ENCODE results near the gene PASK.
"Not testable (repeated sequence)": the region's sequence is repeated elsewhere in the genome, so short reads cannot be mapped to it uniquely, and the experiment has no call there.

The PASK gene
- total RNA-seq = 185 reads per million, percentile 91 among the genes with 10 or more reads in this experiment

DNA sequence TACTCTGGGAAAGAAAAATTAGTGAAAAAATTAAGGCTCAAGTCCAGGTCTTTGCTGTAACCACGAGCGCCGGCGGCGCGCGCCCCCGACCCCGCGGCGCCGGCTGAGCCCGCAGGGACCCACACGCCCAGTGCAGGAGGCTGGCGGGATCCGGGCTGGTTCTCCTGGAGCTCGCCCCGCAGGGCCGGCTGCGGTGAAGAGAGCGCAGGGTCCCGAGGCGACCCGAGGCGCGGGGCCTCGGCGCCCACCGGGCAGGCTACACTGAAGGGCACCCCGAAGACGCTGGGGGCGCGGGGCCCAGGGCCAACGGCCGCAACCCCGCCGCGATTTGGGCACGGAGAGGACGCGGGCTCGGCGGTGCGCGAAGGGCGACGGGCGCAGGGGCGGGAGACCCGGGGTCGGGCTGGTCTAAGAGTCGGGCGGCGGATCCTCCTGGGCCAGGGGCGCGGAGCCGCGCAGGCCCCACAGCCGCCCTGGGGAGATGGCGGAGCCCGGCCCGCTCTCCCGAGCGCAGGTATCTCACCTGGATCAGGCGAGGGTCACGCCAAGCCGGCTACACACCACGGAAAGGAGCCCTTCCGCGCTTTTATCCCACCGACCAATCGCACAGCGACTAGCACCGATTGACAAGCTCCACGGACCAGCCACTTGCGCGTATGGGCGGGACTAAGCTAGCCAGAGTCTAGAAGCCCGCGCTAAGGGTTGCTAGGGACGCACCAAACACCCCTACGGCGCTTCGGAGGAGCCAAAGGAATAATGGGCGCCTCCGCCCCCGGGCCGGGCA, at the start of gene PASK:
PASK (minus strand) TSS at position 582 of the 784 bp plus-strand sequence. CDS start 6,440 bp downstream, outside the sequence.
- peak; percentile 94 for DNase-seq

DNA sequence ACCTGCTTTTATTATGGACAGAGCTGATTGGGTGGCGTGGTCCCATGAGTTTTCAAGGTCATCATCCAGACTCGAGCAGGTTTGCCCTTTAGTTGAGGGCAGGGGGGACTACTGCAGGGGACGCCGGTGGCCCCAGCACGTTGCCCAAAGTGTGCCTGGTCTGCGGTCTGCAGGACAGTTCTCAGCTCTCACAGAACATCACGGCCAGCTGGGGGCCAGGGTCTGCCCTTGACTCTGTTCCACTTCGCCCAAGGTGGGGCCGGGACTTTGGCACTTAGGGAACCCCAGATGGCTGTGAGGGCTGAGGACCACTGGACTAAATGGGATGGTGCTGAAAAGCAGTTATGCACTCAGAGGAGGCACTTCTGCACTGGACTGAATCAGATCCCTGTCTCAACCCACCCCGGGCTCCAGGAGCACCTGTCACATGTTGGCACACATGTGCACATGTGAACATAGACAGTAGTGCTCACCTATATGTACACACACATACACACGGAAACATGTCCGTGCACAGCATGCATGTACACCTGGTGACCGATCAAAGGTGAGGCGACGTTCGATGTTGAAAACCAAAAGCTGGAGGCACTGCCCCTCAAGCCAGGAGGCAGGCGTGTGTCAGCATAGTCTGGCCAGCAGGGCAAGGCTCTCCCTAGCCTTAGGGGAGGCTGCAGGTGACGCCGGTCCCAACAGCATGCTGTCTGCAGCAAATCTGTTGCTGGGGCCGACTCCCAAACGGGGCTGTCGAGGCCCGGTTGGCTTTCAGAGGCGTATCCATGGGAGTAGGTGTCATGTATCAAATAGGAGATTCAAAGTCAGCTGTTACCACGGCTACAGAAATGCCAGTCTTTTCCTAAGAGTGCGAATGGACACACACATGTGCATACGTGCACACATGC, 49.4 kb upstream of the PASK start:
- no peak for DNase-seq

DNA sequence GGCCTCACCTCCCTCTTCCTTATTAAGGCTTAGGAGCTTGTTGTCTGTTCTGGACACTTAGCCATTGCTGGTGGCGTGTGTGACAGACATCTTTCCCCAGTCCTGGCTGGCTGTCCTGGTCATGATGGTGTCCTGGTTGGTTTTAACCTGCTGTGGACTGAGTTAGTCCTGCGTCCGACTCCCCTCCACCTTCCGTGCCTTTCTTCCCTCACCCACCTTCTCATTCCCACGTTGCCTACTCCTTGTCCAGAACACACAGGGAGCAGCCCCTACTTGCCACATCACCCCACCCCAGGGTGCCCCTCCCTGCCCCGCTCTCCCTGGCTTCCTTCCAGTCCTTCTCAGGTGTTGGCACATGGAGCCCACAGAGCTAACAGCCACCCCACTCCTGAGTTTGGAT, 48.7 kb upstream of the PASK start:
- no peak for DNase-seq

DNA sequence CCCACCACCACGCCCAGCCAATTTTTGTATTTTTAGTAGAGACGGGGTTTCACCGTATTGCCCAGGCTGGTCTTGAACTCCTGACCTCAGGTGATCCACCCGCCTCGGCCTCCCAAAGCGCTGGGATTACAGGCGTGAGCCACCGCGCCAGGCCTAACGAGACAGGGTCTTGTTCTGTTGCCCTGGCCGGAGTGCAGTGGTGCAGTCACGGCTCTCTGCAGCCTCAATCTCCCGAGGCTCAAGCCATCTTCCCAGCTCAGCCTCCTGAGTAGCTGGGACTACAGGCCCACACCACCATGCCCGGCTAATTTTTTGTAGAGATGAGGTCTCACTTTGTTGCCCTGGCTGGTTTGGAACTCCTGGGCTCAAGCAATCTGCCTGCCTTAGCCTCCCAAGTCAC, 48.0 kb upstream of the PASK start:
- DNase-seq = not testable (repeated sequence)

DNA sequence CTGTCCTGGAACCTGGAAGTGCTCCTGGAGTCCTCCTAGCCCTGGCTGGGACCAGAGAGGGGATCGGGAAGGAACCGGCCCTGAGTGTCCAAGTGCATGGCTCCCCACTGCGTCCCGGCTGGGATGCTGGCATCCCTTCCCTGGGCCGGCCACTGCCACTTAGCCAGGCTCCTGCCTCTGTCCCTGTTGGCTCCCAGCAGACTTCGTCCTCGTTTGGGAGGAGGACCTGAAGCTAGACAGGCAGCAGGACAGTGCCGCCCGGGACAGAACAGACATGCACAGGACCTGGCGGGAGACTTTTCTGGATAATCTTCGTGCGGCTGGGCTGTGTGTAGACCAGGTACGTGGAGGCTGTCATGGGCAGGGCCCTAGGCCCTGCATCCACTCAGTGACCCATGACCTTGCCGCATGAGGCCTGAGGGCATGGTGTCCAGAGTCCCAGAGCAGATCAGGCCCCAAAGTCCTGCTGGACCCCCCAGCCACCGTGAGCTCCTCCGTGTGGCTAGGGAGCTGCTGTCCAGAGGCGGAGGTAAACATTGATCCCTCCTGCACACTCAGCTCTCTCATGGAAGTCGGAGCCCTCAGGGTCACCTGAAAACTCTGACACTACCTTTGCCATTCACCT, 46.3 kb upstream of the PASK start:
- no peak for DNase-seq

DNA sequence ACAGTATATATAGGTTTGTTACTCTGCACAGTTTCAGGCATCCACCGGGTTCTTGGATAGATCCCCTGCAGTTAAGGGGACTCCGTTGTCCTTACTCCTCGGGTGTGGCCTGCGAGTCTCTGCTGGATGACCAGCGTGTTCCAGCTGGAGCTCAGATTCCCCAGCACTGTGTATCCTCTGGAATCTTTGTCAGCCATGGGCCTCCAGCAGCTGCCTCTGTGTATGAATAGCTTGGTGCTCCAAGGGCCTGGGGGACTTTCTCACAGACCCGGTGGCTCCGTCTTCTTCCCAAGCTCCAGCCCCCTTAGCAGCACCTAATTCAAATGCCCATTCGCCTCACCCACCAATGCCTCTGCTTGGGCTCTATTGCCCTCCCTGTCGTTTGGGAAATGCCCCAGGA, 45.5 kb upstream of the PASK start:
- DNase-seq = no peak

DNA sequence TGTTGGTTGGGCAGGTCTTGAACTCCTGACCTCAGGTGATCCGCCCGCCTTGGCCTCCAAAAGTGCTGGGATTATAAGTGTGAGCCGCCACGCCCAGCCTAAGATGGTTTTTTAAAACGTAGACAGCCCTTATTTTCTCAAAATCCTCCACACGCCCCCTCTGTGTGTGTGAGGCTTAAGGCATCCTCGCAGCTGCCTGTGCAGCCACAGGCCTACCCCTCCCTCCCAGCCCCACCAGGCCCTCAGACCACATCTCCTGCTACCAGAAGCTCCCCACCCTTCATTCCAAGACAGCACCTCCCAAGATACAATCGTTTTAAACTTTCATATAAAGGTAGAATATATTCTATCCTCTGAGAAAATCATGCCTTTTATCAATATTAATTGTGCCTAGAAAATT, 44.0 kb upstream of the PASK start:
- no peak for DNase-seq

DNA sequence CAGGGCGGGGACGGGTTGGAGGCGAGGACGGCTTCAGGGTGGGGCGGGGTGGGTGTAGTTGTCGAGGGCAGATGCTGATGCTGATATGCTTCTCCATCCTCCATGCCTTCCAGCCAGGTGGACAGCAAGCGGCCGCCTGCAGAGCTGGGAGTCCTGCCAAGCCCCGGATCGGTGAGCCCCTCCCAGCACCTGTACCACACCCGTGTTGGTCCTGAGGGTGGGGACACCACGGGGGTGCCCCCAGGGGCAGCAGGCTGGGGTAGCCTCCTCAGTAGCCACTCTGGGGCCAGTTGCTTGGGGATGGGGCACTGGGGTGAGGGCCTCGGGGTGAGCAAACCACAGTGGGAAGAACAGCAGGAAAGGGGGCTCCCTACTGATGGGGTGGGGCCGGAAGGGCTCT, 41.8 kb upstream of the PASK start:
- no peak for DNase-seq

DNA sequence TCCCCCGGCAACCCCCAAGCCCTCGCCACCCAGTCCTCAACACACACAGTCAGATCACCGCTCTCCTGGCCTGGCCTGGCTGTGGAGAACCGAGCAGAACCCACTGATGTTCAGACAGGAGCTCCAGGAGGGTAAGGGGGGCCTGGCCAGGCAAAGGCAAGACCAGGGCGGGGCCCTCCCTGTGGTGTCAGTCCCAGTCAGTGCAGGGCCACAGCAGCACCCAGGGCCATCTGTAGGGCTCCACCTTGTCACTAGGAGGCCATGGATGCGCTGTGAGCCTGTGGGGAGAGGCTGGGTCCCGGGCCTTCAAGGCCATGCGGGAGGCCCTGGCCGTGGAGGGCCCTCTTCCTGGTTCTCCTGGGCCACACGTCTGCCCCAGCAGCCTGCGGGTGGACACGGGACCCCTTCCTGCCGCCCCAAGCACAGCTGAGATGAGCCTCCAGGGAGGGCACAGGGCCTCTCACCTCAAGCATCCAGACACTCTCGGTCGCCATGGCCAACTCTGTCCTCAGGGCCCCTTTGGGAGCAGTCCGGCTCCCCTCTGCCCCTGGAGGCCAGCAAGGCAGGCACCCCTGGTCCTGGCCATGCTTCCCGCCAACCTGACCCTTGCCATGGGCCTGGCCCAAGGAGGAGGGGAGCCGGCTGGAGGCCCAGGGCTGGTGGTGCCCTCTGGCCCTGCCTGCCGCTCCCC, 41.2 kb upstream of the PASK start:
- DNase-seq = no peak

DNA sequence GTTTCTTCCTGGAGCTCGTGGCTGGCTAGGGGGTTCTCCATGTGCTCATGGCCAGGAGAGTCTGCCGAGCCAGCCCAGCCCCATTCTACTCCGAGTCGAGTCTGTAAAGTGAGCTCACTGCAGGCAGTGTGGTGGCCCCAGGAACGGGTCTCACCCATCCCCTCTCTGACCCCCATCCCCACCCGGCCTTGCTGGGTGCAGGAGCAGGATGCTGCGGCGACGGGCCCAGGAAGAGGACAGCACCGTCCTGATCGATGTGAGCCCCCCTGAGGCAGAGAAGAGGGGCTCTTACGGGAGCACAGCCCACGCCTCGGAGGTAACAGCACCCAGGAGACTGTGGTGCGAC, 40.6 kb upstream of the PASK start:
- DNase-seq = no peak

DNA sequence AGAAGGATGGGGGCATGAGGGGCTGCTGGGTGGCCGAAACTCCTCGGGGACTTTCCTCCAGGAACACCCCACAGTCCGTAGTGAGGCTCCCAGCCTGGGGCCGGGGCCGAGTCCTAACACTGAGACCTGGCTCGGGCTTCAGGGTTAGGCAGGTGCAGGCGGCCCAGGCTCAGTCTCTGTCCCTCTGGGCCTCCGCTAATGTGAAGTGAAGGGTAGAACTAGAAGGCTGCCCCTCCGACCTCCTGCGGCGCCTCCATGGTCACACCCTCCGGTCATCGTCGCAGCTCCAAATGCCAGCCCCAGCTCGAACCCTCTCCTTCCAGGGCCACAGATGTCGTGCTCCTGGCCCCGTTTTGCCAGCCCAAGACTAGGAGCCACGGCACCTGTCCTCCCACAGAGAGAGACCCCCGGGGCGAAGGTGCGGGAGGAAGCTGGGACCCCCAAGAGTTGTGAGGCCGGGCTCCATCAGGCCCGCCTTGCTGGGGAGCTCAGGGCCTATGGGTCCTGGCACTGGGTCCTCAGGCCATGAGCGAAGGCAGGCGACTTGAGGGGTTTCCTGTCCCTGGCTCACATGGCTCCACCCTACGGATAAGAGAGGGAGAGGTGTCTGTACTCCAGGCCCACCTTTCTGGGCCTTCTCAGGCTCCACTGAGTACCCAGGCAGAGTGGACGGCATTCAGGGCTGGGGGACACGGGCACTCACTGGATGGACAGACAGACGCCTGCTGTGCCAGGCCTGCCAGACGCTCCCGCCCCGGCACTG, 40.0 kb upstream of the PASK start:
- DNase-seq = no peak

DNA sequence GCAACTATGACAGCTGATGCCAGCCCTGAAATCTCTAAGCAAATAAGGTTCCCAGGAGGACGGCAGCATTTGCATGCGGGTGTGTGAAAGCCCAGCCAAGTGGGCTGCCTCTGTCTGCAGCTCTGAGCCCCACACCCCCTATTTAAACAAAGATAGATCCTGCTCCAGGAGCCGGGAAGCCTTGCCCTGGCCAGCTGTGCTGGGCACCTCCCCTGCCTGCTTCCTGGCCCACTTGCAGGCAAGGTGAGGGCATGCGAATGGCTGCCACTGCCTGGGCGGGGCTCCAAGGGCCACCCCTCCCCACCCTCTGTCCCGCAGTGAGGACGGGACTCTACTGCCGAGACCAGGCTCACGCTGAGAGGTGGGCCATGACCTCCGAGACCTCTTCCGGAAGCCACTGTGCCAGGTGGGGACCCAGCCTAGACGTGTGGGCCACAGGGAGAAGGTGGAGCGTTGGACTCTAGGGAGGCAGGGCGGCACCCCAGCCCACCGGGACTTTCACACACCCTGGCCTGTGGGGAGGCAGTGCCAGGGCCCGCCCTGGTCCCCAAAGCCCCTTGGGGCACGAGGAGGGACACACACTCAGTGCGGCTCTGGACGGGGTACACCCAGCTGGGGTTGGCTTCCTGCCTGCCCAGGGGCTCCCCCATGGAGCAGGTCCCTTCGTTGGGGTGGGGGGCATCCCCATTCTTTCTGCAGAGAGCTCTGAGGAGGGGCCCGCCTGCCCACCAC, 39.3 kb upstream of the PASK start, which contains the start of gene ANO7:
ANO7 (plus strand) TSS at position 317 of the 732 bp plus-strand sequence. CDS start 1,387 bp downstream, outside the sequence.
- no peak for DNase-seq

DNA sequence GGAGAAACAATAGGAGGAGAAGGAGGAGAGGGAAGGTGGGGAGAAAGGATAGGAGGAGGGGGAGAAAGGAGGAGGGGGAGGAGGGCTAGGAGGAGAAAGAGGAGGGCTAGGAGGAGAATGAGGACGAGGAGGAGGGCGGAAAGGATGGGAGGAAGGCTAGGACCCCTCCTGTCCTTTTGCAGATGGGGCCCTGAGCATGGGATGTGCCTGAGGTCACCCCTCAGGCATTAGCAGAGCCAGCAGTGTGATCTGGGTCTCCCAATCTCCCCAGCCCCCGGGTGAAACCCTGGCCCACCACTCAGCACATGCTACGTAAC, 38.6 kb upstream of the PASK start:
- no peak for DNase-seq

DNA sequence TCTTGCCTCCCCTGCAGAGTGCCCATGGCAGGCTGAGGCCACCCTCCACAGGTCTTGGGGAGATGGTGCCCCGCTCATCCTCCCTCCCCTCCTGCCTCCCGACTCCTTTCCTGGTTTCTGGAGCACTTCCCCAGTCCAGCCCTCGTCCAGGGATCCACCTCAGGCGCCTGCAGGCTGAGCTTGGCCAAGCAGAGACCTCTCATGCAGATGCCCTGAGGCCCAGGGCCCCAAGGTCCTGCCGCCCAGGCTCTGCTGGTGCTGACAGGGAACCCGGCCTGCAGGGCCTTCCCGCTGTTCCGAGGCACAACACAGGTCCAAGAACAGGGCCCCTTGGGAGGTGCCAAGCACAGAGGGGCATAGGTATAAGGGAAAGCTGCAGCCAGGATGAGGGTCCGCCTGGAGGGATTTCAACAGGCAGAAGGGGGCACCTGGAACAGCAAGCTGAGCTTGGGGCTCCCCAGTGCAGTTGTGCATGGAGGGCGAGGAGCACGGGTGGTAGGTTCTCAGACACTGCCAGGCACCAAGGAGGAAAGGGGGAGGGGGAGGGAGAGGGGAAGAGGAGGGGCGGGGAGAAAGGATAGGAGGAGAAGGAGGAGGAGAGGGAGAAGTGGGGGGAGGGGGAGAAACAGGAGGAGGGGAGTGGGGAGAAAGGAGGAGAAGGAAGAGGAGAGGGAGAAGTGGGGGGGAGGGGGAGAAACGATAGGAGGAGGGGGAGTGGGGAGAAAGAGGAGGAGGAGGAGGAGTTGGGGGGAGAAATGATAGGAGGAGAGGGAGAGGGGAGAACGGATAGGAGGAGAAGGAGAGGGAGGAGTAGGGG, 38.0 kb upstream of the PASK start:
- no peak for DNase-seq

DNA sequence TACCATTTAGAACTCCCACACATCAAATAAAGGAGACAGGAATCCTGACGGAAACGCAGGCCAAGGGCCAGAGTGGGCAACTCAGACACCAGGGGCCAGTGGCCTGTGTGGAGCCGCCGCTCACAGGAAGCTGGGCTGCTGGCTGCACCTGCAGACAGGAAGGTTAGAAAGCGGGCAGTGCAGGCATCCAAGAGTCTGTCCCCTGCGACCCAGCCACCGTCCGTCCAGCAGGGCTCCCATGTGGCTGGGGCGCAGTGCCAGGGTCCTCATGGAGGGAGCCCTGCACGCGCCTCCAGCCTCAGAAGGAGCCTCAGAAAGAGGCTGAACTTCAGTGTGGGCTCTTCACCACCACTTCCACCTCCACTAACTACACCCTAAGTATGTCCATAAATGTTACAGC, 36.7 kb upstream of the PASK start:
- DNase-seq = no peak

DNA sequence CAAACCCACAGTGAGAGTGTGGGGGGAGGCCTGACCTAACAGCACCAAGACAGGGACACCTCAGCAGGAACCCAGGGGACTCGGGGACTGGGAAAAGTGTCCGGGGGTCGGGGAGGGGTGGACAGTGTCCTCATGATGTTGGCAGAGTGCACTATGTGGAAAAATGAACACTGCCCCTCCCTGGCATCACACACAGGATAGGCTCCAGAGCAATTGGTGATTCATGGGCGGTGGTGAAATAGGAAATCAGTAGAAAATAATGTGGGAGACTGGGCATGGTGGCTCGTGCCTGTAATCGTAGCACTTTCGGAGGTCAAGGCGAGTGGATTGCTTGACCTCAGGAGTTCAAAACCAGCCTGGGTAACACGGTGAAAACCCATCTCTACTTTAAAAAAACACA, 35.6 kb upstream of the PASK start:
- DNase-seq = no peak

DNA sequence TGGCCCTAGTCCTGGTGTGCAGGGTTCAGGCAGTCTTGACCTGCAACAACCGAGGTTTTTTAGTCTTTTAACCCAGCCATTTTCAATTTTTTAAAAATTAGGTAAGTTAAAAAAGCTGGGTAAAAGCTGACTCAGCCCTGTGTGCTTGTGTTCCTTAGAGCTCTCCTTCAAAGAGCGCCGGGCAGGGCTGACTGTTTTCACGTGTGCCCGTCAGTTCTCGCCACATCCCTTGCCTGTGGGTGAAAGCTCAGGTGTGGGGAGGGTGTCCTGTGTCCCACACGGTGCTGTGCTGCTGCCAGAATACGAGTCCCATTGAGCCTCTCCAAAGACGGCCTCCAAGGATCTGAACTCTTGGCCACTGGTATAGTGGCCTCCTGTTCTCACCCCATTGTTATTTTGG, 33.9 kb upstream of the PASK start:
- DNase-seq = no peak

DNA sequence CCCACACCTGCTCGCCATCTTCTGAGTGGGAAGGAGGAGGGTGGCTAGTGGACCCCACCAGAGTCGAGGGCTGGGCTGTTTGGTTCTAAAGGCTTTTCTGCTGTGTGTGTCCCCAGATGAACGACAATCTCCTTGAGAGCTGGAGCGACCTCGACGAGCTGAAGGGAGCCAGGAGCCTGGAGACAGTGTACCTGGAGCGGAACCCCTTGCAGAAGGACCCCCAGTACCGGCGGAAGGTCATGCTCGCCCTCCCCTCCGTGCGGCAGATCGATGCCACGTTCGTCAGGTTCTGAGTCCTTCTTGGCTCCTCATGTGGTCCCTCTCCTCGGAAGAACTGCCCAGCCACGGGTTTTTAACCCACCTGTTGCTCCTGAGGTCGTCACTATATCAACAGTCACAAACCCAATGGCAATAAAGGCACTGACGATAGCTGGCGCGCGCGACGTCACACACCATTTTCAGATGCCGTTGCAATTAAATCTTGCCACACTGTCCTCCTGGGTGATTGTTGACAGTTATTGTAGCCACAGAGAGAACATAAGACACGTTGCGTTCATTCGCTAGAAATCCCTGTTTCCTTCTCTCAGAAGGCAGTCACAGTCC, 33.4 kb upstream of the PASK start:
- DNase-seq = no peak

DNA sequence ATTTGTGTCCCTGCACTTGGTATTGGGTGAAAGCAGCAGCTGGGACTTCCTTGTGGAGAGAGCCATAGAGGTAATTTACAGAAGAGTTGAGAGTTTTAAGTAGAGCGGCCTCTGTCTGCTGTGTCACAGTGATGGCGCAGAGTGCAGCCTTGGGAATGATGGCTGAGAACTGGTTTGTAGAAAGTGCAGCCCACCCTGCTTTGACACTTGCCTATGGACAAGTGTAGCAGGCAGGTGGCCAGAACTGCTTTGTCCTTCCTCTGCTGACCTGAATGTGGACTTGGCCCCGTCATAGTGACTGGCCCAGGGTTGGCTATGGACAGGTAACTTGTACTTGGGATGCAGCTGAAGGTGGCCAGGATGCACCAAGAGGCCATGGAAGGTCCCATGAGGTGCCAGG, 32.9 kb upstream of the PASK start:
- DNase-seq = no peak

DNA sequence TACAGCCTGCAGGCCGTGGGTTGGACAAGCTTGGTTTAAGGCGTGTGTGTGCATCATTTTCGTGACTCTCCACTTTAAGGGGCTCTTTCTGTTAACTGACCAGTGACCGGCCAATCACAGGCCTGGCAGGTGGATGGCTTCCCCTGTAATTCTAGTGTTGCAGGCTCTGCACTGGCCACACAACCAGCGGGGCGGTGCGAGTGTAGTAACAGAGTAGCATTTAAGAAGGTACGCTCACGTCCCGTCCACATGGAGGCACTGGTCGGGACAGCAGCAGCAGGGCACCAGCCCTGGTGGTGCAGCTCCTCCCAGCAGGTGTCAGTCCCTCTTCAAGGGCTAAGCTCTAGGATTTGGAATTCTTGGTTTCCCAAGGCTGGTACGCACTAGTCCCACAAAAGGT, 31.2 kb upstream of the PASK start:
- DNase-seq = no peak
